Activated T-helper 2 cell treated with anti-CD3 and anti-CD28 coated beads, Interferon-gamma antibody, Interleukin-2, Interleukin-4, amounts not matched to agents 10 μg/mL and 5 μg/mL and 100 μg/mL, durations not matched to agents 14 hours and 24 hours and 36 hours (primary cell): ENCODE measurements around the gene ABLIM3. TPM values are rescaled to one million over a fixed set of nuclear protein-coding genes. Genes with fewer than 3 reads are reported as not detected.

Source experiments
- DNase-seq: peaks from one replicate; pipeline ENCODE4 v3.0.0; 2021; ENCODE audit warnings: low spot score
- H3K27ac Mint-ChIP-seq: one replicate; pipeline ENCODE4 v1.8.0; 2021; ENCODE audit warnings: mixed read lengths
- H3K27me3 Mint-ChIP-seq: one replicate; pipeline ENCODE4 v1.8.0; 2021; ENCODE audit warnings: low read depth, mixed read lengths
- H3K36me3 Mint-ChIP-seq: one replicate; pipeline ENCODE4 v1.8.0; 2021; ENCODE audit warnings: low read depth, mixed read lengths
- H3K4me1 Mint-ChIP-seq: one replicate; pipeline ENCODE4 v1.8.0; 2021; ENCODE audit warnings: low read depth, mixed read lengths
- H3K4me3 Mint-ChIP-seq: one replicate; pipeline ENCODE4 v1.8.0; 2021; ENCODE audit warnings: low read depth, mild to moderate bottlenecking, moderate library complexity, mixed read lengths
- H3K9me3 Mint-ChIP-seq: one replicate; pipeline ENCODE4 v1.8.0; 2021; ENCODE audit warnings: mixed read lengths
- intact Hi-C: fragments of 100-400 bp; cut with micrococcal nuclease; formaldehyde crosslinking; loops from one replicate; pipeline ENCODE4 v1.15.1; 2023
- total RNA-seq: library from RNA; stranded (reverse); gene quantifications from 2 replicates; pipeline ENCODE4 v1.2.3, GENCODE V29; 2022

Gene ABLIM3
- total RNA-seq, 1 donor from 2014 or later, result not detected

DNA sequence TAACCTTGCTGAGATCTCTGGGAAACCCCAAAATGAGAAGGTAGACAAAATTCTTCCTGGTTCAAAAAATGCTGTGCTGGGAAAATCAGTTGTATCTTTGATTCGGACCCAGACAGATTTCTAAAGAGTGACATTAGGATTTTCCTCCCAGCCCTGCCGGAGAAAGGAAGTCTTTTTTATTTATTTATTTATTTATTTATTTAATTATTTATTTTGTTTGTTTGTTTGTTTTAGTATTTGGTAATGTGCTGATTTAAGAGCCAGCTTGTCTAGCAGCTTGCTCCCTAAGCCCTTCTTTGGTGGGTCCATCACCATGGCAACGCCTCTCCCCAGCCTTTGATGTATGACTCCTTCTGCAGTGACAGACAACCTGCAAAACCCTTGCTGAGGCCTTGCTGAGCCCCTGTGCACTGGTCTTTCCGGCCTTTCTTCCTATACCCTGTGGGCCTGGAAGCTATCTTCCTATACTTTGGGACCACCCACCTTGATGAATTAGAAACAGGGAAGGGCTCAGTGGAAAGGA is 69.7 kb downstream of the ABLIM3 start:
- H3K36me3 Mint-ChIP-seq, result no peaks in the 10 kb centered on the region
- intact Hi-C loops, result no loop called here
- DNase-seq, result no peak
- H3K27ac Mint-ChIP-seq, result no peak overlapping the region
- no peaks in the 10 kb centered on the region for H3K4me1 Mint-ChIP-seq
- peaks cover 4% of the 10 kb centered on the region for H3K27me3 Mint-ChIP-seq
- no peaks in the 10 kb centered on the region for H3K9me3 Mint-ChIP-seq
- H3K4me3 Mint-ChIP-seq, result no peak overlapping the region

DNA sequence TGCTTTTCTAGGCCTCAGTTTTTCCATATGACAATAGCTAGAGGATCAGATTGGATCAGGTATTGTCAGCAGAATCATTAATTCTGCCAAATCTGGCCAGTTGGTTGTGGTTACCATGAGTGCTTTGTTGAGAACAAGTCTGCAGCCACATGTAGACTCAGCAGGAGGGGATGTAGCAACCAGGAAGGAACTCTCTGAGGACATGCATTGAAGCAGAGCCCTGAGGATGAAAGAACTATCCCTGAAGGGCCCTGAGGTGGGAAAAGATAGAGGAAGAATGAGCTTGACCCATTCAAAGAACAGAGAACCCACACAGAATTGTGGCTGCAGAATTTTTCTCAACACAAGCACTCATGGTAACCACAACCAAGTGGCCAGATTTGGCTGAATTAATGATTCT is 70.3 kb downstream of the ABLIM3 start:
- no peaks in the 10 kb centered on the region for H3K36me3 Mint-ChIP-seq
- DNase-seq, result no peak
- no peak overlapping the region for H3K27ac Mint-ChIP-seq
- no peaks in the 10 kb centered on the region for H3K9me3 Mint-ChIP-seq
- intact Hi-C loops, result no loop called here
- H3K4me3 Mint-ChIP-seq, result no peak overlapping the region
- H3K27me3 Mint-ChIP-seq, result peaks cover 4% of the 10 kb centered on the region
- no peaks in the 10 kb centered on the region for H3K4me1 Mint-ChIP-seq

DNA sequence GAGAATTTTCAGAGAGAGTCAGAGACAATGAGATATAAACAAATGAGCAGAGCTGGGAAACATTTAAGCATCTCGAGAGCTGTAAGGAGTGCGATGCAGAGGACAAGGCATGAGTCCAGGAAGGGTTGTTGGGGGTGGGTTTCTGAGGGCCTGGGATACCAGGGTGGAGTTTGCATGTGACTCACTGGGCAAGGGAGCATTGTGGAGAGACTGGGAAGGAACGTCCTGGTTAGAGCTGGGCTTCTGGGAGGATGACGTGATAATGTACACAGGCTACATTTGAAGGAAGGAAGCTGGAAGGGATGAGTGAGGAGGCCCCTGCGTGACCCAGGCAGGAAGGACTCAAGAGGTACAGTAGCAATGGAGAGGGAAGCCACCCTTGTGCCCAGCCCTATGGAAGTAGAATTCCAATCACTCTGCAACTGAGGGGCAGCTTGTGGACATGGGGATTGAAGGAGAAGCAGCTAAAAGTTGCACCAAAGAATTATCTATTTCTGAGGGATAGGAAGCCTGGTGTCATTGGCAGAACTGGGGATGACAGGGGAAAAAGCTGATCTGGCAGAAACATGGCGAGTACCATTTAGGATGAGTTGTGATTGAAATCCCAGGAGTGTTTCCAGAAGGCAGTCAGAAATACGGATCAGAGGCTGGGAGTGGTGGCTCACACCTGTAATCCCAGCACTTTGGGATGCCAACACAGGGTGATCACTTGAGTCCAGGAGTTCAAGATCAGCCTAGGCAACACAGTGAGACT is 71.1 kb downstream of the ABLIM3 start:
- H3K4me1 Mint-ChIP-seq, result no peaks in the 10 kb centered on the region
- intact Hi-C loops, result no loop called here
- no peaks in the 10 kb centered on the region for H3K36me3 Mint-ChIP-seq
- H3K4me3 Mint-ChIP-seq, result no peak overlapping the region
- H3K9me3 Mint-ChIP-seq, result no peaks in the 10 kb centered on the region
- DNase-seq, result no peak
- no peak overlapping the region for H3K27ac Mint-ChIP-seq
- peaks cover 4% of the 10 kb centered on the region for H3K27me3 Mint-ChIP-seq

DNA sequence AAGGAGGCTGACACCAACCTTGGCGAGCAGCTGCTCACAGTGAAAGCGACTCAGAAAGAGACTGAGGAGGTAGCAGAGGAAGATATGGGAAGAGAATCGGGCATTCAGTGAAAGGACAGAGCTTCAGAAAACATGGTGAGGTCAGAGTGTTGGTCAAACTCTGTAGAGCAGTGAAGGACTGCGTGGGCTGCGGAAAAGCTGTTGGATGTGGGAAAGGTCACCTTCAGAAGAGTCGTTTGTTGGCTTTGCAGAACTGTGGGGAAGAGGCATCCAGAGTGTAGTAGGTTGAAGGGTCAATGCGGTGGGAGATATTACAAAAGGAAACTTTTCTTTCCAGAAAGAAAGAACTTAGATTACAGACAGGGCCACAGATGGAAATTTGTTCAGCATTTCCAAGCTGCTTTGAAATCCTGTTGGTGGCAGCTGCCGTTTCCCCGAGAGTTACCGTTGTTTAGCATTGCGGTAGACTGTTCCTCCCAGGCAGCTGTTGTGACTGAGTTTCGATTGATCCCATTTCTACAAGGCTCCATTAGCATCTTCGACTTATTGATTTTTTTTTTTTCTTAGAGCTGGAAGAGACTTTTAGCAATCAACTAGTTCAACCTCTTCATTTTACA is 72.1 kb downstream of the ABLIM3 start:
- no peaks in the 10 kb centered on the region for H3K9me3 Mint-ChIP-seq
- H3K36me3 Mint-ChIP-seq, result no peaks in the 10 kb centered on the region
- intact Hi-C loops, result no loop called here
- H3K4me3 Mint-ChIP-seq, result no peak overlapping the region
- DNase-seq, result no peak
- H3K4me1 Mint-ChIP-seq, result no peaks in the 10 kb centered on the region
- H3K27me3 Mint-ChIP-seq, result peaks cover 7% of the 10 kb centered on the region
- H3K27ac Mint-ChIP-seq, result no peak overlapping the region

DNA sequence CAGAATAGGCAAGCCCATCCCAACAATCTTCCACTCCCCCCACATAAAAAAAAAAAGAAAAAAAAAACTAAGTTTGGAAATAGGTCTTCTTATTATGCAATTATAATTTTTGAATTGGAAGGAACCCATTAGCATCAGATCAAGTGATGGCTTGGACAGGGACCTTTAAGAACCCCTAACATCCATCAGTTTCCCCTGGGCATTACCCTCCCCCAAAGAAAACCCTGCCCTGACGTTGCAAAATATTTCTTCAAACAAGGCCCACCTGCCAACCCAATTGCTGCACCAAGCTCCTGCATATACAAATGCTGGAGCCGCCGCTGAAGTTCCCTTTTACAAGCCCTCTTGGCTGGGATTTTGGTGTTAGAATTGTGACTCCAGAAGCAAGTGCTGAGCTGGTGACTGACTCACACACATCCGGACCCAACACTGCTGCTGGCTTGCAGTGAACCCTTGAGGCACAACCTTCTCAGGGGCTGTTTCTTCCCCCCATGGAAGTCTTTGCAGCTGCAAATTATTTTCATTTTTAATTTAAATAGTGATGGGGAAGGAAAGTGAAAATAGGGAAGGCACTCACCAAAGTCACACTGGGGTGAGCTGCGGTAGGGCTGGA is 74.3 kb downstream of the ABLIM3 start:
- no peaks in the 10 kb centered on the region for H3K36me3 Mint-ChIP-seq
- DNase-seq, result no peak

DNA sequence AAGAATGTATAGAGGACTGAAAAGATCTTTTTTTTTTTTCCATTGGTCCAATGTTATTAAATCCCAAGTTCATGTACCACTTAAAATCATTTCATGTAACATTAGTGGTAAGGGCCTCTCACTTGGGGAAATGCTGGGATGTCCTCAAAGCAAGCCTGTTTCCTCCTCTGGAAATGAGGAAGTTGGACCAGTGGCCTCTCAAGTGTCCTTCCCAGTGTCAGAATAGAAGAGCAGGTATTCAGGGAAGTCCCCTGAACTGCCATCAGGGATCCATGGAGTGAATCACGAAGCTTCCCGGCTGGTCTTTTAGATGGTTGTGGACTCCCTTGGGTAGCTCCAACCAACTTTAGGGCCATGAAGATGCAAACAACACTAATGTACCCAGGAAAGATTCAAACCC is 75.2 kb downstream of the ABLIM3 start:
- H3K4me1 Mint-ChIP-seq, result no peaks in the 10 kb centered on the region
- H3K27ac Mint-ChIP-seq, result no peak overlapping the region
- H3K36me3 Mint-ChIP-seq, result no peaks in the 10 kb centered on the region
- no peak for DNase-seq
- H3K27me3 Mint-ChIP-seq, result peaks cover 10% of the 10 kb centered on the region
- intact Hi-C loops, result no loop called here
- no peaks in the 10 kb centered on the region for H3K9me3 Mint-ChIP-seq
- no peak overlapping the region for H3K4me3 Mint-ChIP-seq

More for the DNA sequence above, 74.3 kb downstream of the ABLIM3 start:
- intact Hi-C loops, result no loop called here
- no peaks in the 10 kb centered on the region for H3K9me3 Mint-ChIP-seq
- H3K4me1 Mint-ChIP-seq, result no peaks in the 10 kb centered on the region
- H3K27ac Mint-ChIP-seq, result no peak overlapping the region
- H3K4me3 Mint-ChIP-seq, result no peak overlapping the region
- H3K27me3 Mint-ChIP-seq, result peaks cover 10% of the 10 kb centered on the region

DNA sequence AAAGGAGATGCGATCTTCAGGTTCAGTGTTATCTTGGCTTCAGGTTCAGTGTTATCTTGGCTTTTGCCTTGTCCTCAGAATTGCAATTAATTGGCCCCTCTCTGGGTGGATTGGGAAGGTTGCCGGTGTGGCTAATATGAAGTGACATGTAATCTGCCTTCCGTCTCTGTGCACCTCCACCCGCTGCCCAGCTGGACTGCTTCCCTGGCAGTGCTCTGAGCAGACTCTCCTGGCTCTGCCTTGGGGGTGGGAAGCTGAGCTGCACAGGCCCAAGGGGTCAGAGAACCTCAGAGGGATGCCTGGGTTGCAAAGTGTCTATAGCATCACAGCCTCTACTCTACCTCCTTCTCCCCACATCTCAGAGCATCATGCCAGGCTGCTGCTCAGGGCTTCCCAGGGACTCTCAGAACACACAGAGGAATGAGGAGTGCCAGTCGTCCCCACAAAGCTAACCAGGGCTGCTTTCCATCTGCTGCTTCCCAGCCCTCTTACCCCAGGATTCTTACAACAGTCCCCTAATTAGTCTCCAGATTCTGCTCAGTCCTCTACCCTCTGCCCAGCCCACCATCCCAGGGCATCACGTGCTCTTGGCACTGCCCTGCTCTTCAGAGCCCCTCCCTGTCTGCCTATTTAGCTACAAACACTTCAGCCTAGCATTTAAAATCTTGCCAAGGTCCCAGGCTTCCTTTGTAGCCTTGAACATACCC is 76.0 kb downstream of the ABLIM3 start:
- Mint-ChIP-seq H3K4me1 (no peaks in the 10 kb centered on the region), H3K36me3 (no peaks in the 10 kb centered on the region), H3K9me3 (no peaks in the 10 kb centered on the region), H3K27me3 (peaks cover 10% of the 10 kb centered on the region), H3K27ac (no peak overlapping the region), H3K4me3 (no peak overlapping the region)
- DNase-seq, result no peak
- intact Hi-C loops, result no loop called here

DNA sequence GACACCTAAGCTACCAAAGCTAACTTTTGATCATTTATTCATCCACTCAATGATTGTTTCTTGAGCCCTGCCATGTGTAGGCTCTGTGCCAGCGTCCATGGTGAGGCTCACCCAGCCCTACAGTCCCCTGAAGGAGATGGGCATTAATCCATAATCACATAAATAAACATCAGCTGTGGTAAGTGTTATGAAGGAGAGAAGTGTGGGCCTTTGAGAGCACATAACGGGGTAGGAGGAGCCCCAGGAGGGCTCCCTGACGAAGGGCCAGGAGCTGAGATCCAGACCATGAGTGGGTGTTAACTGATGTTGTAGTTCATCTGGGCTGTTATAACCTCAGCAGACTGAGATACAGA is 76.5 kb downstream of the ABLIM3 start:
- Mint-ChIP-seq H3K4me3 (no peak overlapping the region), H3K4me1 (no peaks in the 10 kb centered on the region), H3K27ac (no peak overlapping the region), H3K27me3 (peaks cover 10% of the 10 kb centered on the region), H3K9me3 (no peaks in the 10 kb centered on the region), H3K36me3 (no peaks in the 10 kb centered on the region)
- intact Hi-C loops, result no loop called here
- no peak for DNase-seq

DNA sequence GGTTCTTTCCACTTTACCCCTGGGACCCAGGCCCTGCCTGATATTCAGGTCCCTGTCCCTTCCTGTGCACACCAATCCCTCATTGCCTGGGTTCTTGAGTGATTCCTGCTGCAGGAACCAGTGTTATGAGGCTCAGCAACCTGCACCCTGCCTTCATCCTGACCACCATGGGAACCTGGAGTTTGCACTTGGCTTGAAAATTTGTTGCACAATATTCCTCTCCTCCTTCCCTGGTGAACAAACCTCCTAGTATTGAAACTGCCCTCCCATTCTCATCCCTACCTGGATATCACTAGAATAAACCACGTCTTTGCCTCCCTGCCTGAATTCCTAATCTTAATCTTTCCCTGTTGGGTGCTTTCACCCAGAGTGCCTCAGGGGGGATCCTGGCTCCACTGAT is 78.3 kb downstream of the ABLIM3 start:
- Mint-ChIP-seq H3K27me3 (peaks cover 14% of the 10 kb centered on the region), H3K4me1 (no peaks in the 10 kb centered on the region), H3K27ac (no peak overlapping the region), H3K4me3 (no peak overlapping the region), H3K36me3 (no peaks in the 10 kb centered on the region), H3K9me3 (no peaks in the 10 kb centered on the region)
- intact Hi-C loops, result no loop called here
- DNase-seq, result no peak

DNA sequence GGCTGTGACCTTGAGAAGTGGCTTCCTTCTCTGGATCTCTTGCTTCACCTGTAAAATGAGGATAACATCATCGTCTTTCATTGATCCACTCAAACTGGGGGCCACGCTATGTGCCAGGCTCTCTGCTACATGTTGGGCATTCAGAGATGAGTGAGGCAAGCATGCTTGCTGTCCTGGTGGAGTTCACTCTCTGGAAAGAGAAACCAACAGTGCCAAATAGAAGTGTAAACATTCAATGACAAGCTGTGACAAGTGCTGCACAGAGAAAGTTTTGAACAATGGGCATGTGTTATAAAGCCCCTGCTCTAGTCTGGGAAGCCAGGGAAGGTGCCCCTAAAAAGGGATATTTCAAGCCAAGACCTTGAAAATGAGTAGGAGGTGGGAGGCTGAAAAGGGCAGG is 79.5 kb downstream of the ABLIM3 start:
- H3K27ac Mint-ChIP-seq, result no peak overlapping the region
- no peaks in the 10 kb centered on the region for H3K36me3 Mint-ChIP-seq
- H3K4me3 Mint-ChIP-seq, result no peak overlapping the region
- H3K9me3 Mint-ChIP-seq, result no peaks in the 10 kb centered on the region
- H3K4me1 Mint-ChIP-seq, result no peaks in the 10 kb centered on the region
- intact Hi-C loops, result no loop called here
- H3K27me3 Mint-ChIP-seq, result peaks cover 19% of the 10 kb centered on the region
- no peak for DNase-seq

DNA sequence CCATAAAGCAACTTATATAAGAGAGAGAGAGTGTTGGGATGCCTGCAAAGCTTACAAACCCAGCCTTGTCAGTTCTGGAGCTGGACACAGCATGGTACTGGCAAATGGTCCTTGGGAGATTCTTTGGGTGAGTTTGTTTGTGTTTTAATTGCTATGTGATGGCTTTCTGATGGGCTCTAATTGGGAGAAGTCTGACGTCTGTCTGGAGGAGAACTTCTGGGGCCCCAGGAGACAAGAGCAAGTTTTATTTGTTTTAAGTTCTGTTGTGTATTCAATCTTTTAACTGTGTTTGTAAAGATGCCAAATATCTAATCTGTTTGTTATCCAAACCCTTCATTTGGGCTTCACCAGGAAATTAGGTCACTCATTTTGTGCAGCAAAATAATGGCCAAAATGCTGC is 80.0 kb downstream of the ABLIM3 start:
- Mint-ChIP-seq H3K27ac (no peak overlapping the region), H3K4me1 (no peaks in the 10 kb centered on the region), H3K9me3 (no peaks in the 10 kb centered on the region), H3K36me3 (no peaks in the 10 kb centered on the region), H3K27me3 (peaks cover 19% of the 10 kb centered on the region), H3K4me3 (no peak overlapping the region)
- DNase-seq, result no peak
- intact Hi-C loops, result no loop called here

DNA sequence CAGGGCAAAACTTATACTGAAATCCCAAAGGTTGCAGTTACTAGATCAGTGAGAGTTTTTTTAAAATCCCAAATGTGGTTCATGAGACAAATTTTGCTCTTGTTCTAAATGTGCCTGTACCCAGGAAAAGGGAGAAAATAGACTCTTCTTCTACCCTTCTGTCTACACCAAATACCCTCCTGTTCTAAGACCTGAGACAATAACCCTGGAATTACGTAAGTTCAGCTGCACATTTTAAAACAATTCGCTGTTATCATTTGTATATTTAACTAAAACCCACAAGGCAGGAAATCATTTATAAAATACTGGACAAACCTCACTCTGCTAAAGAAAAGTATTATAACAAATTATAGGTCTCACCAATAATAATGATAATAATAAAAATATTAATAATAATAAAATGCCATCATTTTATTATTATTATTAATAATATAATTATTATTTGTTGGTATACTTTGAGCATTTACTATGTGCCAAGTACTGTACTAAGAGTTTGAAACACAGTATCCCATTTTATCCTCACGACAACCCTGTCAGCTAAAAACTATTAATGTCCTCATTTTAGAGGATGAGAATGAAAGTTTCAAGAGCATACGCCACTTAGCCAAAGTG is 80.5 kb downstream of the ABLIM3 start:
- H3K27me3 Mint-ChIP-seq, result peaks cover 19% of the 10 kb centered on the region
- H3K27ac Mint-ChIP-seq, result no peak overlapping the region
- no peaks in the 10 kb centered on the region for H3K36me3 Mint-ChIP-seq
- H3K9me3 Mint-ChIP-seq, result no peaks in the 10 kb centered on the region
- no peak overlapping the region for H3K4me3 Mint-ChIP-seq
- no peak for DNase-seq
- intact Hi-C loops, result no loop called here
- no peaks in the 10 kb centered on the region for H3K4me1 Mint-ChIP-seq
